HEK293 (cell line): Measurements from ENCODE around the gene TMEM270.
A peak's percentile ranks its signal among the peaks of the same experiment; 100 is the strongest.

ENCODE experiments used
- BCL11B ChIP-seq: fragments of 450-650 bp; formaldehyde crosslinking; IDR thresholded peaks from 2 replicates; pipeline ENCODE4 v1.5.1; 2016; ENCODE audit warnings: low read depth, missing biosample characterization, missing genetic modification characterization
- EGR2 ChIP-seq: fragments of 450-650 bp; formaldehyde crosslinking; IDR thresholded peaks from 2 replicates; pipeline ENCODE4 v1.5.1; 2016; ENCODE audit warnings: low read depth, missing biosample characterization, missing genetic modification characterization
- IKZF3 ChIP-seq: fragments of 450-650 bp; IDR thresholded peaks from 2 replicates; pipeline ENCODE4 v1.5.0; 2018; ENCODE audit warnings: missing biosample characterization, mild to moderate bottlenecking, missing genetic modification characterization, moderate library complexity
- KLF1 ChIP-seq: fragments of 450-650 bp; formaldehyde crosslinking; IDR thresholded peaks from 2 replicates; pipeline ENCODE4 v1.5.1; 2016; ENCODE audit warnings: missing biosample characterization, missing genetic modification characterization
- KLF16 ChIP-seq: fragments of 450-650 bp; formaldehyde crosslinking; IDR thresholded peaks from 2 replicates; pipeline ENCODE4 v1.5.1; 2017; ENCODE audit warnings: missing biosample characterization, missing genetic modification characterization
- MYNN ChIP-seq: fragments of 450-650 bp; formaldehyde crosslinking; IDR thresholded peaks from 2 replicates; pipeline ENCODE4 v1.5.1; 2016; ENCODE audit warnings: missing biosample characterization, missing genetic modification characterization, borderline replicate concordance
- MZF1 ChIP-seq: fragments of 450-650 bp; formaldehyde crosslinking; IDR thresholded peaks from 2 replicates; pipeline ENCODE4 v1.5.1; 2017; ENCODE audit warnings: missing biosample characterization, missing genetic modification characterization, borderline replicate concordance
- OVOL3 ChIP-seq: fragments of 450-650 bp; formaldehyde crosslinking; IDR thresholded peaks from 2 replicates; pipeline ENCODE4 v1.5.1; 2016; ENCODE audit warnings: missing biosample characterization, missing genetic modification characterization
- ZBTB1 ChIP-seq: fragments of 450-650 bp; formaldehyde crosslinking; IDR thresholded peaks from 2 replicates; pipeline ENCODE4 v1.5.1; 2016; ENCODE audit warnings: missing biosample characterization, missing genetic modification characterization
- ZBTB7A ChIP-seq: fragments of 450-650 bp; formaldehyde crosslinking; IDR thresholded peaks from 2 replicates; pipeline ENCODE4 v1.5.1; 2016; ENCODE audit warnings: low read depth, missing biosample characterization, missing genetic modification characterization
- ZFP3 ChIP-seq: fragments of 450-650 bp; formaldehyde crosslinking; IDR thresholded peaks from 2 replicates; pipeline ENCODE4 v1.5.1; 2016; ENCODE audit warnings: low read depth, missing biosample characterization, missing genetic modification characterization
- ZNF132 ChIP-seq: fragments of 450-650 bp; formaldehyde crosslinking; IDR thresholded peaks from 2 replicates; pipeline ENCODE4 v1.5.1; 2017; ENCODE audit warnings: missing biosample characterization, missing genetic modification characterization, borderline replicate concordance
- ZNF133 ChIP-seq: fragments of 450-650 bp; formaldehyde crosslinking; IDR thresholded peaks from 2 replicates; pipeline ENCODE4 v1.5.1; 2016; ENCODE audit warnings: missing biosample characterization, missing genetic modification characterization
- ZNF155 ChIP-seq: fragments of 450-650 bp; formaldehyde crosslinking; IDR thresholded peaks from 2 replicates; pipeline ENCODE4 v1.5.1; 2016; ENCODE audit warnings: missing biosample characterization, missing genetic modification characterization
- ZNF169 ChIP-seq: fragments of 450-650 bp; formaldehyde crosslinking; IDR thresholded peaks from 2 replicates; pipeline ENCODE4 v1.5.1; 2016; ENCODE audit warnings: missing biosample characterization, missing genetic modification characterization
- ZNF223 ChIP-seq: fragments of 450-650 bp; formaldehyde crosslinking; IDR thresholded peaks from 2 replicates; pipeline ENCODE4 v1.5.1; 2016; ENCODE audit warnings: missing biosample characterization, missing genetic modification characterization
- ZNF23 ChIP-seq: fragments of 450-650 bp; formaldehyde crosslinking; IDR thresholded peaks from 2 replicates; pipeline ENCODE4 v1.5.1; 2016; ENCODE audit warnings: missing biosample characterization, missing genetic modification characterization, borderline replicate concordance
- ZNF354C ChIP-seq: fragments of 450-650 bp; formaldehyde crosslinking; IDR thresholded peaks from 2 replicates; pipeline ENCODE4 v1.5.1; 2016; ENCODE audit warnings: missing biosample characterization, missing genetic modification characterization, low read depth, borderline replicate concordance
- ZNF366 ChIP-seq: fragments of 450-650 bp; formaldehyde crosslinking; conservative IDR thresholded peaks from 2 replicates; pipeline ENCODE4 v1.5.1; 2016; ENCODE audit warnings: missing biosample characterization, missing genetic modification characterization
- ZNF423 ChIP-seq: fragments of 450-650 bp; formaldehyde crosslinking; IDR thresholded peaks from 2 replicates; pipeline ENCODE4 v1.5.1; 2016; ENCODE audit warnings: missing biosample characterization, missing genetic modification characterization
- ZNF433 ChIP-seq: fragments of 450-650 bp; formaldehyde crosslinking; IDR thresholded peaks from 2 replicates; pipeline ENCODE4 v1.5.1; 2016; ENCODE audit warnings: missing biosample characterization, missing genetic modification characterization, low read depth
- ZNF501 ChIP-seq: fragments of 450-650 bp; formaldehyde crosslinking; IDR thresholded peaks from 2 replicates; pipeline ENCODE4 v1.5.1; 2016; ENCODE audit warnings: missing biosample characterization, missing genetic modification characterization
- ZNF518A ChIP-seq: fragments of 450-650 bp; formaldehyde crosslinking; conservative IDR thresholded peaks from 2 replicates; pipeline ENCODE4 v1.5.1; 2016; ENCODE audit warnings: low read depth, missing biosample characterization, missing genetic modification characterization
- ZNF571 ChIP-seq: fragments of 450-650 bp; formaldehyde crosslinking; IDR thresholded peaks from 2 replicates; pipeline ENCODE4 v1.5.0; 2017; ENCODE audit warnings: missing biosample characterization, missing genetic modification characterization
- ZNF654 ChIP-seq: fragments of 450-650 bp; formaldehyde crosslinking; IDR thresholded peaks from 2 replicates; pipeline ENCODE4 v1.5.1; 2016; ENCODE audit warnings: low read depth, missing biosample characterization, missing genetic modification characterization
- ZNF658 ChIP-seq: fragments of 450-650 bp; formaldehyde crosslinking; IDR thresholded peaks from 2 replicates; pipeline ENCODE4; 2016; ENCODE audit warnings: missing biosample characterization, missing genetic modification characterization
- ZNF664 ChIP-seq: fragments of 450-650 bp; formaldehyde crosslinking; IDR thresholded peaks from 2 replicates; pipeline ENCODE4 v1.5.1; 2016; ENCODE audit warnings: missing biosample characterization, missing genetic modification characterization
- ZNF670 ChIP-seq: fragments of 450-650 bp; formaldehyde crosslinking; IDR thresholded peaks from 2 replicates; pipeline ENCODE4 v1.5.1; 2016; ENCODE audit warnings: missing biosample characterization, missing genetic modification characterization, low read depth
- ZSCAN23 ChIP-seq: fragments of 450-650 bp; formaldehyde crosslinking; IDR thresholded peaks from 2 replicates; pipeline ENCODE4 v1.5.1; 2016; ENCODE audit warnings: missing biosample characterization, missing genetic modification characterization
- TF ChIP-seq, protein P1 (sequence below): fragments of 450-650 bp; formaldehyde crosslinking; IDR thresholded peaks from 2 replicates; pipeline ENCODE4 v1.5.1; 2016; ENCODE audit warnings: missing biosample characterization, missing genetic modification characterization
- TF ChIP-seq, protein P2 (sequence below): fragments of 450-650 bp; formaldehyde crosslinking; IDR thresholded peaks from 2 replicates; pipeline ENCODE4 v1.5.1; 2016; ENCODE audit warnings: missing biosample characterization, missing genetic modification characterization
- TF ChIP-seq, protein P3 (sequence below): fragments of 450-650 bp; formaldehyde crosslinking; IDR thresholded peaks from 2 replicates; pipeline ENCODE4; 2016; ENCODE audit warnings: missing biosample characterization, missing genetic modification characterization

Gene TMEM270

DNA sequence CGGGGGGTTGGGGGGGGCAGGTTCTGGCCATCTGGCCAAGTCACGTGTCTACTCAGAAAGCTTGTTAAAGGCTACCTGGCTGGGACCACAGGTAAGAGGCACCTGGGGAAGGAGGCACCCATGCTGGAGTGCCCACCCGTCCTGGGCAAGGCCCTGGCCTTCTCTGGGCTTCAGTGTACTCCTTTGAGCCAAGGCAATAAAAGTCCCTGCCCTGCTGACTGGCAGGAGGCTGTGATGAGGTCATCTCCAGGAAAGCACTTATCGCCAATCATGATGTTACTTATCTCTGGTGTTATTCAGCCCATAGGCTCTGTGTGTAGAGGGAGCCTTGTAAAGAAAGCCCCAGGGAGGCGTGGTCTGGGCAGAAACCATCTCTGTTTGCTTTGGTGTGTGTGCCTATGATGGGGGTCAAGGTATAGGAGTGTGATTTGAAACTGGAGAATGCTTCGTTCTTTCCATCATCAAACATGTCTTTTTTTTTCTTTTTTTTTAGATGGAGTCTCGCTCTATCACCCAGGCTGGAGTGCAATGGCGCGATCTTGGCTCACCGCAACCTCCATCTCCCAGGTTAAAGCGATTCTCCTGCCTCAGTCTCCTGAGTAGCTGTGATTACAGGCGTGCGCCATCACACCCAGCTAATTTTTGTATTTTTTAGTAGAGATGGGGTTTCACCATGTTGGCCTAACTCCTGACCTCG, 32.7 kb upstream of the TMEM270 start (continued):
- TF ChIP-seq ZNF518A (no peak), ZNF433 (tag by site-specific recombination) (no peak), ZNF223 (tag by site-specific recombination) (no peak), ZNF133 (tag by site-specific recombination) (no peak), KLF16 (tag by site-specific recombination) (peak; percentile 30; the same call in 1 of the 2 replicates), MZF1 (no peak), ZNF23 (tag by site-specific recombination) (no peak), ZNF664 (tag by site-specific recombination) (no peak), ZNF132 (no peak), ZNF571 (no peak), ZSCAN23 (tag by site-specific recombination) (peak; percentile 27; the same call in 1 of the 2 replicates), ZNF658 (tag by site-specific recombination) (no peak), BCL11B (tag by site-specific recombination) (no peak), ZNF155 (tag by site-specific recombination) (no peak), KLF1 (peak; percentile 95), ZNF354C (tag by site-specific recombination) (no peak), IKZF3 (tag by site-specific recombination) (peak; percentile 54; the same call in 1 of the 2 replicates), MYNN (tag by site-specific recombination) (peak; percentile 96), ZNF501 (tag by site-specific recombination) (no peak), ZNF169 (no peak), ZBTB1 (tag by site-specific recombination) (no peak), EGR2 (tag by site-specific recombination) (no peak), ZFP3 (no peak), ZNF366 (tag by site-specific recombination) (peak; percentile 88), OVOL3 (no peak), ZNF654 (no peak), ZNF423 (tag by site-specific recombination) (no peak), ZNF670 (tag by site-specific recombination) (no peak), ZBTB7A (tag by site-specific recombination) (no peak)
- TF ChIP-seq, protein P1, sequence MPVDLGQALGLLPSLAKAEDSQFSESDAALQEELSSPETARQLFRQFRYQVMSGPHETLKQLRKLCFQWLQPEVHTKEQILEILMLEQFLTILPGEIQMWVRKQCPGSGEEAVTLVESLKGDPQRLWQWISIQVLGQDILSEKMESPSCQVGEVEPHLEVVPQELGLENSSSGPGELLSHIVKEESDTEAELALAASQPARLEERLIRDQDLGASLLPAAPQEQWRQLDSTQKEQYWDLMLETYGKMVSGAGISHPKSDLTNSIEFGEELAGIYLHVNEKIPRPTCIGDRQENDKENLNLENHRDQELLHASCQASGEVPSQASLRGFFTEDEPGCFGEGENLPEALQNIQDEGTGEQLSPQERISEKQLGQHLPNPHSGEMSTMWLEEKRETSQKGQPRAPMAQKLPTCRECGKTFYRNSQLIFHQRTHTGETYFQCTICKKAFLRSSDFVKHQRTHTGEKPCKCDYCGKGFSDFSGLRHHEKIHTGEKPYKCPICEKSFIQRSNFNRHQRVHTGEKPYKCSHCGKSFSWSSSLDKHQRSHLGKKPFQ = peak; percentile 69
- TF ChIP-seq, protein P2, sequence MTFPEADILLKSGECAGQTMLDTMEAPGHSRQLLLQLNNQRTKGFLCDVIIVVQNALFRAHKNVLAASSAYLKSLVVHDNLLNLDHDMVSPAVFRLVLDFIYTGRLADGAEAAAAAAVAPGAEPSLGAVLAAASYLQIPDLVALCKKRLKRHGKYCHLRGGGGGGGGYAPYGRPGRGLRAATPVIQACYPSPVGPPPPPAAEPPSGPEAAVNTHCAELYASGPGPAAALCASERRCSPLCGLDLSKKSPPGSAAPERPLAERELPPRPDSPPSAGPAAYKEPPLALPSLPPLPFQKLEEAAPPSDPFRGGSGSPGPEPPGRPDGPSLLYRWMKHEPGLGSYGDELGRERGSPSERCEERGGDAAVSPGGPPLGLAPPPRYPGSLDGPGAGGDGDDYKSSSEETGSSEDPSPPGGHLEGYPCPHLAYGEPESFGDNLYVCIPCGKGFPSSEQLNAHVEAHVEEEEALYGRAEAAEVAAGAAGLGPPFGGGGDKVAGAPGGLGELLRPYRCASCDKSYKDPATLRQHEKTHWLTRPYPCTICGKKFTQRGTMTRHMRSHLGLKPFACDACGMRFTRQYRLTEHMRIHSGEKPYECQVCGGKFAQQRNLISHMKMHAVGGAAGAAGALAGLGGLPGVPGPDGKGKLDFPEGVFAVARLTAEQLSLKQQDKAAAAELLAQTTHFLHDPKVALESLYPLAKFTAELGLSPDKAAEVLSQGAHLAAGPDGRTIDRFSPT (tag by site-specific recombination) = no peak; the same call in 1 of the 2 replicates
- TF ChIP-seq, protein P3, sequence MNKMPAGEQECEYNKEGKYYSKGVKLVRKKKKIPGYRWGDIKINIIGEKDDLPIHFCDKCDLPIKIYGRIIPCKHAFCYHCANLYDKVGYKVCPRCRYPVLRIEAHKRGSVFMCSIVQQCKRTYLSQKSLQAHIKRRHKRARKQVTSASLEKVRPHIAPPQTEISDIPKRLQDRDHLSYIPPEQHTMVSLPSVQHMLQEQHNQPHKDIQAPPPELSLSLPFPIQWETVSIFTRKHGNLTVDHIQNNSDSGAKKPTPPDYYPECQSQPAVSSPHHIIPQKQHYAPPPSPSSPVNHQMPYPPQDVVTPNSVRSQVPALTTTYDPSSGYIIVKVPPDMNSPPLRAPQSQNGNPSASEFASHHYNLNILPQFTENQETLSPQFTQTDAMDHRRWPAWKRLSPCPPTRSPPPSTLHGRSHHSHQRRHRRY (tag by site-specific recombination) = no peak
